HG02981 (cell line): ENCODE results near the gene C18orf63.
"Not testable (repeated sequence)": the region's sequence is repeated elsewhere in the genome, so short reads cannot be mapped to it uniquely, and the experiment has no call there.

Experiments
- ATAC-seq: cut with Tn5 transposase; IDR thresholded peaks from one replicate; pipeline ENCODE4 v1.9.1; 2021; ENCODE audit warnings: mild to moderate bottlenecking, moderate library complexity; ENCODE audit not compliant: unreplicated experiment

The C18orf63 gene

DNA sequence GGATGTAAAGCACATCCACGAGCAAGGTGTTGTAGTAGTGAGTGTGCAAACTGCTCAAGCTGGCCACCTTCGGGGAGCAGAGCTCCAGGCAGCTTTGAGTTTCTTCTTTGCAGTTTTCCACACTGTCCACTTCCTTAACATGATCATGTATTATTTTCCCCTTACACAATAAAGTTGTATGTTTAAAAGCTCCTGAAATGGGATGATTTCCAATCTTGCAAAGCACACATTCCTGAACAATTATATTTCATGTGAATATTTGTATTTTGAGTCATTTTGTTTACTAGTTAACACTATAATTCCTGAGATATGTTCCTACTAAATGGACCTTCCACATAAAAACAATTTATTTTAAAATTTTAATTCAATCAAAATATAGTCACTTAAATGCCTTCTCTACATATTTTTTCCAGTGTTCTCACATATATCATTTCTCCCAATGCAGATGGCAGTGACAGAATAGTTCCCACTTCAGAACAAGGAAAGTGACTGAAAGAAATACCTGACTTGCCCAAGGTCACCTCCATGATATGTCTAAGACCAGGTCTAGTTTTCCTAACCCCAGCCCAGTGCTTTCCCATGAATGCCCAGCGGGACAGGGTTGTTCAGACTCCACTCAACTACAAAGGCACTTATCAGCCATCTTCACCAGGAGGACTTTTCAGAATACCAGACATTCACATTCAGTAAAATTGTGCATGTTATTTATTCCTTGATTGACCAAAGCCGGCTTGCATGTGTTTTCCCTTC lies 29.4 kb upstream of the C18orf63 start:
- ATAC-seq: no peak

- ATAC-seq: no peak
Measured at GRCh38 chr18:74286856-74287255, 28.8 kb upstream of the C18orf63 start.

DNA sequence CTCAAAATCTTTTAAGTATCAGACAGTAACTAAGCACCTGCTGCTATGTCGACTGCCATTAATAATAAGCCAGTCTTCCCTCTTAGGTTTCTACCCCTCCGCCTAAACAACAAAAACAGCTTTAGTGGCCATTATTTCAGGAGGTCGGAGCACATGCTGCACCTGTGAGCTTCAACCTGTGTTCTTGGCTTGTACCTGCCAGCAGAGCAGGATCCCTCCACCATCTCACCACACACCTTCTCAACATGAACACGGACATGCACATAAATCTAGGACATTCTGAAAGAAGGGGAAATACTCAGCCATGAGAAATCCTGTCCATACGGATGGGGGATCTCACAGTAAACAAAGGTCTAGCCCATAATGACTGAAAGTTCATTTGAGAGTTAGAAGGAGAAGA lies 27.6 kb upstream of the C18orf63 start:
- ATAC-seq: no peak

DNA sequence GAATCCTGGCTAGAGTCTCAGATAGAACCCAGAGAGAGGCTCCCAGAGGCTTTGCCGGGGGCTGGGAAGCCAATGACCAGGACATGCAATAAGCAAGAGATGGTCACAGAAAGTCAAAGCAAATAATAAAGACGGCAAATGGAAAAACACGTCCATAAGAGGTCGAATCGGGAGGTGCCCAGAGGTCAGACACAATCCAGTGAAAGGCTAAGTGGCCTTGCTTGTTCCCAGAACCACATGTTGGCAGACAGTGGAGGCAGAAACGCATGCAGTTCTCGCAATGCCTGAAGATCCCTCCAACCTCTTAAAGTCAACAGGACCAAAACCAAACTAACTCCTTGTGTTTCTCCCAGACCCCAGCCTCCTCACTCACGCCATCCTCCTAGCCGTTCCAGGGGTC lies 26.9 kb upstream of the C18orf63 start:
- ATAC-seq: no peak

DNA sequence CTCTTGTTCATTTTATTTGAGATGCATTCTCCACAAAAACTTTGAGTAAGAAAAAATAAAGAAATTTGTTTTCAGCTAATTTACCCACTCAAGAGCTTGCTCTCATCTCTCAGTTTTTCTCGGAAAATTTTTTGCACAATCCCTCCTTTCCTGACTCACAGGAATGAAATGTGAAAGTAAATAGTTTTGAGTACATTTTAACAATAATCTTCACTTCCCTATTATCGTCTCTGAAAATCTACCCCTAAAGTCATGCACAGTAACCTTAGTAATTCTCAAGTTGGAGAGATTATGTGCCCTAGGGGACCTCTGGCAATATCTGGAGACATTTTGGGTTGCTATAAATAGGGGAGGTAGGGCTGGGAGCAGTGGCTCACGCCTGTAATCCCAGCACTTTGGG lies 26.5 kb upstream of the C18orf63 start:
- no peak for ATAC-seq

DNA sequence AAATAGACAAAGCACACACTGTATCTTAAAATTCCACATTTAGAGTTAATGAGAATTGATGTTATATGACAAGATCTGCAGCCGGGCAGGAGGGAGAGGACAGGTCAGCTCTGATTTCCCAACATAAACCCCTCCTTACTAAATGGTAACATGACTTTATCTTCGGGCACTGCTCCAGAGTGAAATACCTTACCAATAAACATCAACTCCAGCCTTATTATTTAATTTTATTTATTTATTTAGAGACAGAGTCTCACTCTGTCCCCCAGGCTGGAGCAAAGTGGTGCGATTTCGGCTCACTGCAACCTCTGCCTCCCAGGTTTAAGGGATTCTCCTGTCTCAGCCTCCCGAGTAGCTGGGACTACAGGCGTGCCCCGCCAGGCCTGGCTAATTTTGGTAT lies 25.6 kb upstream of the C18orf63 start:
- ATAC-seq: no peak

- ATAC-seq: no peak
Measured at GRCh38 chr18:74290794-74291471, 24.7 kb upstream of the C18orf63 start.

GRCh38 chr18:74291472-74291770 lies 24.2 kb upstream of the C18orf63 start:
- no peak for ATAC-seq

DNA sequence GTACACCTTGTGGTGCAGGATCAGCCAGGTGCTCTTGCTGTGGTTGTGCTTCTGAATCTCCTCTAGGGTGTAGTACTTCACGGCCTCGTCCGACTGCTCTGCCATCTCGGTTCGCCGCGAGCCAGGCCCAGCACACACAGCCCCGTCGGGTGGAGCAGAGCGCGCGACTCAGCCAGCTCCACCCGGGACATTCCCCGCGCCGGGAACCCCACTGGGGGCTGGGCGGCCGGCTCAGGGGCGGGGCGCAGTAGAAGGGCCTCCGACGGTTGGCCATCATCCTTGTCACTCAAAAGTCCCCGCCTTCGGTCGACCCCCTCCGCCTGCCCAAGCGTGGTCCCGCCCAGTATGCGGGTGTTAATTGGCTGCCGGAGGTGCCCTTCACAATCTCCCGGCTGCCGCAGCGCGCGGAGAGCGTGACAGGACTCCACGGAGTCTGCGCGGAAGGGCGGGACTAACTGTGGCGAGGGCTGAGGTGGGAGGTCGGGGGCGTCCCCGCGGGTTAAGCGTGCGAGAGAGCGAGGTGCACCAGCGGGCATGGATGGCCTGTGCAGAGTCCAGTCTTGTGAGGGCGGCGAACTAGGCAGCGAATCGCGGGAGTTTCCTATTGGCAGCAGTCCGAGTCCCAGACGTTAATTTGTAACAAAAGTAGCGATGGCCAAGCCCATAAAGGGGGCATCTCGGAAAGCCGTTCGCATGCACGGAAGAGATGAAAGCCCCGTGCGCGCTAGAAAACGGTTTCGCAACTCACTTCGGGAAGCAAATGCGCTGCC lies 23.7 kb upstream of the C18orf63 start, which contains the start of gene CYB5A:
CYB5A (minus strand) TSS at position 193 of the 770 bp plus-strand sequence; CDS start at position 105, 88 bp downstream.
- peak; percentile 100 for ATAC-seq

- ATAC-seq: no peak
Measured at GRCh38 chr18:74292541-74292858, 23.1 kb upstream of the C18orf63 start.

GRCh38 chr18:74292982-74293381 lies 22.7 kb upstream of the C18orf63 start:
- not testable (repeated sequence) for ATAC-seq

DNA sequence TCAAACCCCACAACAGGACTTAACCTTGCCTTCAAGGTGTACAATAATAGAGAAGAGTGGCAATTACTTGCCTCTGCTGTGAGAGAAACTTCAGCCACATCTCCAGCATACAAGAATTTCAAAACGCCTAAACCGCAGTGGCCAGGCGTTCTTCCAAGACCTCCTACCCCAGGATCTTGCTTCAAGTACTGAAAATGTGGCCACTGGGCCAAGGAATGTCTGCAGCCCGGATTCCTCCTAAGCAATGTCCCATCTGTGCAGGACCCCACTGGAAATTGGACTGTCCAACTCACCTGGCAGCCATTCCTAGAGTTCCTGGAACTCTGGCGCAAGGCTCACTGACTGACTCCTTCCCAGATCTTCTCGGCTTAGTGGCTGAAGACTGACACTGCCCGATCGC lies 21.1 kb upstream of the C18orf63 start:
- ATAC-seq: no peak

DNA sequence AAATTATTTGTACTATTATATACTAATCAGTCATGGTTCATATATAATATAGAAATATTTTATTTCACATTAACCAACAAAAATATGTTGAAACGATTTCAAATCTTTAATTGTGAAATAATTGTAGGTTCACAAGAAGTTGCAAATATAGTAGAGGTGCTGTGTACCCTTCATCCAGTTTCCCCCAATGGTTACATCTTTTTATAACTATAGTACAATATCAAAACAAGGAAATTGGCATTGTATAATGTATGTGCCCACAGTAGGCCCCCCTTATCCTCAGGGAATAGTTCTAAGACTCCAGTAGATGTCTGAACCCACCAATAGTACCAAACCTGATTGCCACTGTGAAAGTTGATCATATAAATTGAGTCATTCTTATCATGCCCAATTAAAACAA lies 16.5 kb upstream of the C18orf63 start:
- no peak for ATAC-seq

DNA sequence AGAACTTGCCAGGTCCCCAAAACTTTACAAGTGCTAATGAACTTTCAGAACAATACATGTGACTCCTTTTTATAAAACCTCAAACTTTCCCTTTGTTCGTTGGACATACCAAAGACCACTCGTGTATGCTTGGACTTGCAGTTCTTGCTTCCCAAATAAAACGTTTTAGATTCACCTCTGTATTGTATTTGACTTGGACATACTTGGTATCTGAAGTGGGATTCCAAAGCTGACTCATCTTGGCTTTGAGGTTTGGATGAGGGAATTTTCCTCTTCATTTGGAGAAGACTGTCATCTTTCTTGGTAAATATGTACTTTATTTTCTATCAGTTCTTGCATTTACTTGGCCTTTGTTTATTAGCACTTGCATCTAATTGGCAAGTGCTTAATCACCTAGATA lies 15.9 kb upstream of the C18orf63 start:
- ATAC-seq: no peak

DNA sequence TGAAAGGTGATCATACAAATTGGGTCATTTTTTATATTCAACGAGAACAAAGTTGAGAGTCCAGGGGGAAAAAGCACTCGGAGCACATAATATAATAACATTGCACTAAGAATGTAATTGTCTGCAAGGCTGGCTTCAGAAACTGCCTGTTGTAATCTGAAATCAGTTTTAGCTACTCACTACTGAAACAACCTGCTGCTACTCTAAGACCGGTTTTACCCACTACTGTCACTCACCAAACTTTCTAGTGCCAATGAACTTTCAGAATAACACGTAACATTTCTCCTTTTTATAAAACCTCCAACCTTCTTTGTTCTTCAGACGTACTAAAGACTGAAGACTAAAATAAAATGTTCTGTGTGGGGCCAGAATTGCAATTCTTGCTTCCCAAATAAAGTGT lies 12.3 kb upstream of the C18orf63 start:
- ATAC-seq: no peak

GRCh38 chr18:74303936-74304335 lies 11.7 kb upstream of the C18orf63 start:
- ATAC-seq: no peak

- ATAC-seq: peak; percentile 80
Measured at GRCh38 chr18:74310411-74310810, 5.2 kb upstream of the C18orf63 start.

GRCh38 chr18:74311000-74311399 lies 4.6 kb upstream of the C18orf63 start:
- no peak for ATAC-seq

DNA sequence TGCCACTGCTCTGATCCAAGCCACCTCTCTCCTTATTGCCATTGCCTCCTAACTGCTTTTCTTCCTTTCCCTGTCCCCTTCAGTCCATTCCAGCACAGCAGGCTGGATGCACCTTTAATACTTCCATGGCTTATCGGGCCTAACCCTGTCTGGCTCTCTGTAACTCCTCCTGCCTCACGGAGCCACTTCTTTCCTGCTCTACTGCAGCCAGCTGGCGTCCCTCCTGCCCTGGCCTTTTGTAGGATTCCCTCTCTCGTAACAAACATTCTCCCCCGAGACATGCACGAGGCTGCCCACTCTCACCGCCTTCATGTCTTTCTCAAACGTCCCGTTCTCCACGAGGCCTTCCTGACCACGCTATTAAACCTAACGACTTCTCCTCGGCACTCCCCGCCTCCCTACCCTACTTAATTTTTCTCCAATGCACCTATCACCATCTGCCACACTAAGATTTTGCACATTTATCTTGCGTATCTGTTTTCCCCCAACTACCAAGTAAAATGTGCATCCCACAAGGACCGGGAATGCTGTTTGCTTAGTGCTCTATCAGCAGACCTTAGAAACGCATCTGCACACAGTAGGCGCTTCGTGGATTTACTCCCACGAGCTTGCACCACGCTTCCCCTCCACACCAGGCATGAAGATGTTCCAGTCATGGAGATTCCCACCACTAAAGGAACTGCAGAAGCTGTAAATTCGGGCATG lies 728 bp upstream of the C18orf63 start:
- ATAC-seq: no peak

DNA sequence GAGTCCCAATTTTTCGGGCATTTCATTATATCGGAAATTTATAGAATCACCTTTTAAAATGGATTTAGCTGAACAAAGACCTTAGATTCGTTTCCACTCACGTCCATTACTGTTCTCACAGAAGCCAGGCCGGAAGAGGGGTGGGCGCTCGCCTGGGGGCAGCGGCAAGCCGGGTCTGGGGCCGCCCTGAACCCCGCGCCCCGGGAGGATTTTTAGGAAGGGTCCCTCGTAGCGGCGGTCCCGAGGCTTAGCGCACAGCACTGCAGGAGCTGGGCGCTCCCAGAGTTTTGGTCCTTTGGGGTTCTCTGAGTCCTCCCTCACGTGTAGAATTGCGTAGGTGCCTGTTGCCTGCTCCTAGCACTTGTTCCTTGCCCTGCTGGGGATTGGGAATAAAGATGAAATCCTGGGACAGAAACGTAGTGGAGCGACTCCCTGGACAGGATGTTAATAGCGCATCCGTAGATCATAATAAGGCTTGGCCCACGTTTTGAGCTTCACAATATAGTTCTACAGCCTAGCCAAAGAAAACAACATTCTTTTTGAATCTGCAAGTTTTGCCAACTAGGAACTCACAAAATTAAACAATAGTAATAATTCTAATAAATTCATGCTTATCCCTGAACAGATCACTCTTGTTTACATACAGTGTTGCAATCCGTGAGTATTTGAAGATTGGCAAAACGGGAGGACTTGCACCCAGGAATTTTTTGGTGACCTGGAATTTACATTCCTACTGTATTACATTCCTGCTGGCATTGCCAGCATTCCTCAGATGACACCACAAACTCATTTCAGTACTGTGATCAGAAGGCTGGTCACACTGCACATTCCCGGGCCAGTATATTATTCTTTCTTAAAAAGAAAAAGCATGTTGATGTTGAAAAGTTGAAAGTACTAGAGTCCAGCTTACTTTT lies 875 bp downstream of the C18orf63 start:
- no peak for ATAC-seq
